Neuronal stem cell (in vitro differentiated cells): ENCODE measurements around the gene GGA1.
A peak's percentile ranks its signal among the peaks of the same experiment; 100 is the strongest.

Experiments
- DNase-seq: peaks from one replicate; pipeline ENCODE4 v3.0.0-alpha.2; 2013; ENCODE audit warnings: low spot score
- H2AFZ ChIP-seq: one replicate; pipeline ENCODE4 v1.6.1; 2013; ENCODE audit warnings: mild to moderate bottlenecking, low read length, inconsistent platforms
- H2AK5ac ChIP-seq: 2 replicates; pipeline ENCODE4 v1.6.1; 2013; ENCODE audit warnings: low read depth, mild to moderate bottlenecking, inconsistent platforms, low read length, moderate library complexity, mixed read lengths
- H2BK120ac ChIP-seq: 2 replicates; pipeline ENCODE4 v1.6.1; 2013; ENCODE audit warnings: low read depth, mild to moderate bottlenecking, inconsistent platforms, low read length, moderate library complexity, mixed read lengths
- H2BK12ac ChIP-seq: one replicate; pipeline ENCODE4 v1.6.1; 2013; ENCODE audit warnings: low read length, inconsistent platforms
- H2BK15ac ChIP-seq: 2 replicates; pipeline ENCODE4 v1.6.1; 2013; ENCODE audit warnings: mild to moderate bottlenecking, low read length, inconsistent platforms, mixed read lengths
- H2BK5ac ChIP-seq: one replicate; pipeline ENCODE4 v1.6.1; 2013; ENCODE audit warnings: inconsistent platforms, mild to moderate bottlenecking, low read length, moderate library complexity
- H3K14ac ChIP-seq: one replicate; pipeline ENCODE4 v1.6.1; 2013; ENCODE audit warnings: low read length, inconsistent platforms
- H3K18ac ChIP-seq: 2 replicates; pipeline ENCODE4 v1.6.1; 2013; ENCODE audit warnings: low read length, inconsistent platforms
- H3K23ac ChIP-seq: 2 replicates; pipeline ENCODE4 v1.6.1; 2013; ENCODE audit warnings: low read depth, mild to moderate bottlenecking, mixed read lengths, low read length, inconsistent platforms; ENCODE audit not compliant: poor library complexity
- H3K27ac ChIP-seq: replicated peaks from 3 replicates; pipeline ENCODE4 v1.5.1; 2013; ENCODE audit warnings: low read length, inconsistent platforms
- H3K27me3 ChIP-seq, 3 experiments: 2 replicates each; pipeline ENCODE4 v1.6.1; 2013; ENCODE audit warnings: low read length in 3 of 3, mild to moderate bottlenecking in 2 of 3, inconsistent platforms in 1 of 3, low read depth in 1 of 3, mixed read lengths in 1 of 3, moderate library complexity in 1 of 3; ENCODE audit not compliant: control insufficient read depth in 3 of 3, insufficient read depth in 3 of 3
- H3K36me3 ChIP-seq, 2 donors: replicated peaks in 1 of 2; 2 replicates each; pipeline ENCODE4 v1.6.1; 2013; ENCODE audit warnings: low read length in 2 of 2; ENCODE audit not compliant: control insufficient read depth in 2 of 2, insufficient read depth in 2 of 2
- H3K4ac ChIP-seq: 2 replicates; pipeline ENCODE4 v1.6.1; 2013; ENCODE audit warnings: inconsistent platforms, mild to moderate bottlenecking, low read length, moderate library complexity
- H3K4me1 ChIP-seq, 2 donors: 1 replicate in 1 of 2; 2 replicates in 1 of 2; pipeline ENCODE4 v1.6.1; 2013; ENCODE audit warnings: low read length in 2 of 2, low read depth in 1 of 2; ENCODE audit not compliant: control insufficient read depth in 2 of 2, insufficient read depth in 1 of 2
- H3K4me2 ChIP-seq: one replicate; pipeline ENCODE4 v1.6.1; 2013; ENCODE audit warnings: mild to moderate bottlenecking, low read length, inconsistent platforms; ENCODE audit not compliant: insufficient read depth, poor library complexity, severe bottlenecking
- H3K4me3 ChIP-seq, 2 donors: 2 replicates each; pipeline ENCODE4 v1.5.1; 2013; ENCODE audit warnings: low read length in 2 of 2, mild to moderate bottlenecking in 2 of 2, inconsistent platforms in 1 of 2, moderate library complexity in 1 of 2
- H3K79me1 ChIP-seq: one replicate; pipeline ENCODE4 v1.6.1; 2013; ENCODE audit warnings: low read depth, mild to moderate bottlenecking, inconsistent platforms, low read length, moderate library complexity
- H3K9ac ChIP-seq: one replicate; pipeline ENCODE4 v1.6.1; 2013; ENCODE audit warnings: mild to moderate bottlenecking, low read depth, low read length, inconsistent platforms; ENCODE audit not compliant: poor library complexity
- H3K9me3 ChIP-seq, 2 donors: replicated peaks in 1 of 2; 2 replicates each; pipeline versions ENCODE3 to v1.6.1; 2013; ENCODE audit warnings: low read length in 2 of 2, mild to moderate bottlenecking in 2 of 2, inconsistent platforms in 1 of 2, low read depth in 1 of 2, mixed read lengths in 1 of 2, moderate library complexity in 1 of 2; ENCODE audit not compliant: control insufficient read depth in 2 of 2, insufficient read depth in 1 of 2
- H4K8ac ChIP-seq: one replicate; pipeline ENCODE4 v1.6.1; 2013; ENCODE audit warnings: low read depth, mild to moderate bottlenecking, inconsistent platforms, low read length, moderate library complexity
- H4K91ac ChIP-seq: one replicate; pipeline ENCODE4 v1.6.1; 2013; ENCODE audit warnings: low read length, low read depth, mild to moderate bottlenecking, inconsistent platforms; ENCODE audit not compliant: poor library complexity
- WGBS, 2 donors: extraction: QIAGEN DNeasy Blood & Tissue Kit; methylation state at CpG; one replicate each; pipeline ENCODE4 v1.1.7; 2013; ENCODE audit warnings: missing lambda C conversion rate in 2 of 2, mixed read lengths in 1 of 2; ENCODE audit not compliant: insufficient read length in 2 of 2, insufficient replicate concordance in 1 of 2; ENCODE audit errors: extremely low coverage in 2 of 2; 5-methylcytosine and 5-hydroxymethylcytosine counted together

GGA1 gene

DNA sequence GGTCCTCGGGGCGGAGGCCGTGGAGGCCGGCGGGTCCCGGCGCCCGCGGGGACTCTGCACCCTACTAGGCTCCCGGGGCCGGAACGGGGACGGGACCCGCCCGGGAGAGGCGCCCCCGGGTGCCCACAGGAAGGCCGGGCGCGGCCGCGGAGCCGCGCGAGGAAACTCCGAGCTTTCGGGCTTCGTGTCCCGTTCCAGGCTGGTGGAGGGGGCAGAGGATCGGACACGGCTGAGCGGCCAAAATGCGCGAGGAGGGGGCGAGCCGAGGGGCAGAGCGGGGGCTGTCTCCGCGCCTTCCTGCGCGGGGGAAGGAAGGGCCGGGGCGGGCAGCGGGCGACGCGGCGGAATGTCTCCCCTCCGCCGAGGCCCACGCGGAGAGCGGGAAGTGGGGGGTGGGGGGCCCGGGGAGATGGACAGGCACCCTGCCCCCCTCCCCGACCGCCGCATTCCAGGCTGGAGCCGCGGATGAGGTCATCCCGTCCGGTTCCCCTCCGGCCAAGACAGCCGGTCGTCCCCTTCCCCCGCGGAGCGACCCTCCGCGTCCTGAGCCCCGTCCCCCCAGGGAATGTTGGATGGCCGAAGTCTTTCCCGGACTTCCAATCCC is 47.9 kb upstream of the GGA1 start:
- Histone ChIP-seq H2BK15ac (peak overlapping the region; percentile 97), H3K18ac (peak overlapping the region; percentile 97), H3K27ac (no peak overlapping the region), H2BK5ac (peak overlapping the region; percentile 18), H3K9me3 (no peaks in the 10 kb centered on the region), H3K36me3 (peaks cover 0 to 22% of the 10 kb centered on the region in 2 donors), H3K4me2 (peak overlapping the region; percentile 96), H3K14ac (peak overlapping the region; percentile 75), H3K23ac (peak overlapping the region; percentile 58), H2BK12ac (peak overlapping the region; percentile 7), H4K91ac (no peak overlapping the region), H2BK120ac (peak overlapping the region; percentile 53), H3K4me3 (peak overlapping the region; percentile 85 to 86), H3K4ac (no peak overlapping the region), H3K9ac (peak overlapping the region; percentile 94), H3K79me1 (peaks cover 5% of the 10 kb centered on the region), H3K27me3 (peaks cover 0 to 14% (median 0%) of the 10 kb centered on the region in 3 experiments), H3K4me1 (peaks cover 27 to 36% of the 10 kb centered on the region in 2 donors), H2AFZ (peak overlapping the region; percentile 93), H4K8ac (no peak overlapping the region), H2AK5ac (peak overlapping the region; percentile 96)
- no peak for DNase-seq
- WGBS, 2 donors = no CpG with 5 or more reads among the region's 72 CpGs

DNA sequence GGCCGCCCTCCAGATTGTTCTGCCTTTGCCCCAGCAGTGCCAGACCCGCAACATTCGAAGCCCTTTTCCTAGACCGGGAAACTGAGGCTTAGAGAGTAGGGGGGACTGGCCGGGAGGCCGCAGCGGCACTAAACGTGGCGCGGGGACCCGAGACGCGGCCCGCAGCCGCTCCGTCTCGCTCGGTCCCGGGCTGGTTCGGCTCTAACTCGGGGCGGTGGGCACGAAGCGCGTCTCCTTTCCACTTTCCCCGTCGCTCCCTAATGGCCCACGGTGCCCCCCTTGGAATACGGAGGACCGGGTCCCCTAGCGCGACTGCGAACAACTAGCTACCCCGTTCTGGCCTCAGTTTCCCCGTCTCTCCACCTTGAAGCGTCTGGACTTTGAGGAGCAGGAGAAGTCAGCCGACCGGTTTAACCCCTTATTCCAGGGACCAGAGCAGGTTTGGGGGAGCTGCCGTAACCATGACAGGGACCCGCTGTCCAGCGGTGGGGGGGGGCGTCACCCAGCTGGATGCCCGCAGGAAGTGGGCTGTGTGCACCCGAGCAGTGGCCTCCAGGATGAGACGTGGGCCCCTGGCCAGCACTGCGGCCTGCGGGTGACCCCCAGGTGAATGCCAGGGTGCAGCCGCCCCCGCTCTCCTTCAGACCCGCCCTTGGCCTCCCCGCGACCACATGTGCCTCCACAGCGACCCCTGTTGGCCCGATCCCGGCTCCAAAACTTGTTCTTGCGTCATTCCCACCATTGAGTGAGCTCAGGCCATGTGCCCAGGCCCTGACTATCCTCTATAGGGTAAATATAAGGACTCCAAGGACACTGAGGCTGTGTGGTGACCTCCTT is 47.2 kb upstream of the GGA1 start:
- peak overlapping the region; percentile 83 for H3K23ac ChIP-seq
- H3K9me3 ChIP-seq = no peaks in the 10 kb centered on the region
- peak overlapping the region; percentile 53 for H2BK120ac ChIP-seq
- peak overlapping the region; percentile 97 for H3K18ac ChIP-seq
- H2AK5ac ChIP-seq = peak overlapping the region; percentile 96
- peak overlapping the region; percentile 85 to 86 for H3K4me3 ChIP-seq
- H3K9ac ChIP-seq = peak overlapping the region; percentile 94
- no peak overlapping the region for H4K8ac ChIP-seq
- peaks cover 5% of the 10 kb centered on the region for H3K79me1 ChIP-seq
- peak overlapping the region; percentile 27 for H4K91ac ChIP-seq
- H3K27me3 ChIP-seq = peaks cover 0 to 14% (median 0%) of the 10 kb centered on the region in 3 experiments
- H3K4me2 ChIP-seq = peak overlapping the region; percentile 96
- peak overlapping the region; percentile 97 for H2BK15ac ChIP-seq
- H3K36me3 ChIP-seq = peaks cover 0 to 29% of the 10 kb centered on the region in 2 donors
- H3K4ac ChIP-seq = peak overlapping the region; percentile 86
- peak overlapping the region; percentile 18 for H2BK5ac ChIP-seq
- peaks cover 21 to 33% of the 10 kb centered on the region in 2 donors for H3K4me1 ChIP-seq
- DNase-seq = peak; percentile 79
- no peak overlapping the region for H3K27ac ChIP-seq
- H2BK12ac ChIP-seq = peak overlapping the region; percentile 44
- whole genome bisulfite sequencing, 2 donors = no CpG with 5 or more reads among the region's 56 CpGs
- H2AFZ ChIP-seq = peak overlapping the region; percentile 93
- H3K14ac ChIP-seq = peak overlapping the region; percentile 75

DNA sequence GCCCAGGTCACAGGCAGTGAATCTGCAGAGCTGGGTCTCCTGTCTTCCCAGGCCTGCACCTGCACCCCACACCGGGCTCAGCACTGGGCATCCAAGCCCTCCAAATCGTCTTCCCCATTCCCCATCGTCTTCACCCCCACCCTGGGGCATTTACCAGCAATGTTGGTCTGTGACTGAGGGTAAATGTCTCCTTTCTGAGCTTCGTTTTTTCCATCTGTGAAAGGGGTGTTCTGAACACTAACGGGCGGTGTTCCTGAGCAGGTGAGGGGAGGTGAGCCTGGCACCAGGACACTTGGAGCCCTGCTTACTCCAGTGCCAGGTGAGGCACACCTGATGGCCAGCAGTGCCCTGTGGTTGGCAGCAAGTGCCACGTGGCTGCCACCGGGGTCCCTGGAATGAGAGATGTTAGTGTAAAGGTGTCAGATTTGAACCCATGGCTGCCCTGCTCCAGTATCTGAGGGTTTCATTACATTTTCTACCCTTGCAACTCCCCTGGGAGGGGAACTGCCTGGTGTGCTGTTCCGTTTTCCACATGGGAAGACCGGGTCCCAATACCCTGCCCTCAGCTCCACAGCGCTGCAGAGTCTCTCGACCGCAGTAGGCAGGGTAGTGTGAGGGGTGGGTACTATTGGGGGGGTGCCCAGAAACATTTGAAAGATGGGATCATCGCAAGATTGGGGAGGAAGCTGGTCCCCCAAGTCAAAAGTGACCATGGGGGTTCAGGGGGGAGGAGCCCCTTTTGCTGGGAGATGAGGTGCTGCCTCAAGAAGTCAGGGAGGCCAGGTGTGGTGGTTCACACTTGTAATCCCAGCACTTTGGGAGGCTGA is 46.4 kb upstream of the GGA1 start:
- H4K91ac ChIP-seq = peak overlapping the region; percentile 27
- no peaks in the 10 kb centered on the region for H3K9me3 ChIP-seq
- H3K4me3 ChIP-seq = peak overlapping the region in 1 of 2 donors; percentile 86
- H3K9ac ChIP-seq = peak overlapping the region; percentile 18
- H2BK15ac ChIP-seq = peak overlapping the region; percentile 42
- H2AFZ ChIP-seq = no peak overlapping the region
- H3K27me3 ChIP-seq = peaks cover 0 to 14% (median 0%) of the 10 kb centered on the region in 3 experiments
- peaks cover 3 to 37% of the 10 kb centered on the region in 2 donors for H3K36me3 ChIP-seq
- no peak overlapping the region for H3K4me2 ChIP-seq
- peak overlapping the region; percentile 47 for H3K23ac ChIP-seq
- no peak overlapping the region for H3K14ac ChIP-seq
- no CpG with 5 or more reads among the region's 14 CpGs for WGBS, 2 donors
- H4K8ac ChIP-seq = no peak overlapping the region
- peaks cover 5% of the 10 kb centered on the region for H3K79me1 ChIP-seq
- peak overlapping the region; percentile 69 for H3K18ac ChIP-seq
- no peak for DNase-seq
- peak overlapping the region; percentile 90 for H2AK5ac ChIP-seq
- H2BK120ac ChIP-seq = no peak overlapping the region
- H3K4ac ChIP-seq = no peak overlapping the region
- H3K27ac ChIP-seq = no peak overlapping the region
- H3K4me1 ChIP-seq = peaks cover 16 to 27% of the 10 kb centered on the region in 2 donors
- peak overlapping the region; percentile 44 for H2BK12ac ChIP-seq
- no peak overlapping the region for H2BK5ac ChIP-seq
